GM19467 (cell line): ENCODE measurements around the gene S100A2.
"Not testable (repeated sequence)": the region's sequence is repeated elsewhere in the genome, so short reads cannot be mapped to it uniquely, and the experiment has no call there.

Experiments
- ATAC-seq: cut with Tn5 transposase; IDR thresholded peaks from one replicate; pipeline ENCODE4 v1.9.1; 2021; ENCODE audit warnings: mild to moderate bottlenecking, moderate library complexity; ENCODE audit not compliant: unreplicated experiment

S100A2 gene

DNA sequence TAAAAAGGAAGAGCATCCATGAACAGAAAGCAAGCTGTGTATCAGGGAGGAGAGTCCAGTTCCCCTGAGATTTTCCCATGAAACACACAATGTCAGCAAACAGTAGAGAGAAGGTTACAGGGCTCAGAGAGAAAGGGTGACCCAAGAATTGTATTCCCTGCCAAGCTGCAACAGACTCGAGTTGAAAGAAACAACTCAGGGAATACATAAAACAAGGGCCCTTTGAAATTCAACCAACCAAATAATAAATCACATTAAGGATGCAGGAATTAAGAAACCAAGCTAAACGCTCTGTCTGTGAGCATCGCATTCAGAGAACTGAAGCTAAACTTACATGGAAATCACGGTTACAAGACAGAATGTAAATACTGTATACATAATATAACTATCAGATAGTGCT, 27.1 kb upstream of the S100A2 start:
- no peak for ATAC-seq

- ATAC-seq = no peak
Measured at GRCh38 chr1:153588482-153588881, 22.8 kb upstream of the S100A2 start.

GRCh38 chr1:153588033-153588432, 22.4 kb upstream of the S100A2 start:
- ATAC-seq = not testable (repeated sequence)

- no peak for ATAC-seq
Measured at GRCh38 chr1:153587314-153587713, 21.7 kb upstream of the S100A2 start.

- no peak for ATAC-seq
Measured at GRCh38 chr1:153586347-153586746, 20.7 kb upstream of the S100A2 start.

DNA sequence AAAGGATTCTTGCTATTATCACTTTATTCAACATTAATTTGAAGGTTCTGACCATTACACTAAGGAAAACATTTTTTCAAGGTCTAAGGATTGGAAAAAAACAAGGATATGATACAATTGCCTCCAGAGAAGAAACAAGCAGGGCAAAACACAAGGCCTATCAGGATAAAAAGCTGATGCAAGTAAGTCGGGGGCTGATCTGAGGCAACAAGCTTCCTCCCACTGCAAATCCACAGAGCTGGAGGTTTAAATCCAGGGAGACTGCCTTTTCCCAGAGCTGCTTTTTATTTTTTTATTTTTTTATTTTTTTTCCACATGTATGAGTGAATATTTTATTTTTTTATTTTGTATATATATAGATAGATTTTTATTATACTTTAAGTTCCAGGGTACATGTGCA, 19.4 kb upstream of the S100A2 start:
- ATAC-seq = no peak

DNA sequence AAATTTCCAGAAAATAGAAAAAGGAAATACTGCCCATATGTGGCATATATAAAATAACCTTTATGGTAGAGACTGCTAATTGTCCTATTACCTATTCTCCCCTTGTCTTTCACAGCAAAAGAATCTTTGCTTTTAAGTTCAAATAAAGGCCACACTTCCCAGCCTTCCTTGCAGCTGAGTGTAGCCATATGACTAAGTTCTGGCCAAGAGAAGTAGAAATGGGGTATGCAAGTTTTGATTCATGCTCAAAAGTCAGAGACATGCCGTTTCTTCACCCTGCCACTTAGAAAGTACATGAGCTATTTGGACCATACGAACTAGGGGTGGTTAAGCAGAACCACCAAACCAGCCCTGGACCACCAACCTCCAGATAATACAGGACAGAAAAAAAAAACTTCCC, 18.3 kb upstream of the S100A2 start:
- no peak for ATAC-seq

GRCh38 chr1:153583514-153583913, 17.9 kb upstream of the S100A2 start:
- not testable (repeated sequence) for ATAC-seq

- ATAC-seq = not testable (repeated sequence)
Measured at GRCh38 chr1:153582836-153583235, 17.2 kb upstream of the S100A2 start.

- ATAC-seq = no peak
Measured at GRCh38 chr1:153578936-153579335, 13.3 kb upstream of the S100A2 start.

DNA sequence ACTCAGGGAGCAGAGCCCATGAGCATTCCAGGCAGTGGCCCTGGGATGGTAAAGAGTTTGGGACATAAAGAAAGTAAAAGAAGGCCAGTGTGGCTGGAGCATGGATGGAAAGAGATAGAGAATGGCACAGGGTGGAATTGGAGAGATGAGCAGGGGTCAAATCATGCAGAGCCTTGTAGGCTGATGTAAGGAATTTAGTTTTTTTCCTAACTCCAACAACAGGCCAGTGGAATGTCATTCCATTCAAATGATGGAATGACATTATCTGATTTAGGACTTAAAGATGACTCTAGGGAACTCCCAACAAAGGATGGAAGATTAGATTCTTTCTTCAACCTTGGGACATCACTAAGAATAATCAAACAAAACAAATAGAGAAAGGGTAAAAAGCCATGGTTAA, 12.8 kb upstream of the S100A2 start:
- no peak for ATAC-seq

DNA sequence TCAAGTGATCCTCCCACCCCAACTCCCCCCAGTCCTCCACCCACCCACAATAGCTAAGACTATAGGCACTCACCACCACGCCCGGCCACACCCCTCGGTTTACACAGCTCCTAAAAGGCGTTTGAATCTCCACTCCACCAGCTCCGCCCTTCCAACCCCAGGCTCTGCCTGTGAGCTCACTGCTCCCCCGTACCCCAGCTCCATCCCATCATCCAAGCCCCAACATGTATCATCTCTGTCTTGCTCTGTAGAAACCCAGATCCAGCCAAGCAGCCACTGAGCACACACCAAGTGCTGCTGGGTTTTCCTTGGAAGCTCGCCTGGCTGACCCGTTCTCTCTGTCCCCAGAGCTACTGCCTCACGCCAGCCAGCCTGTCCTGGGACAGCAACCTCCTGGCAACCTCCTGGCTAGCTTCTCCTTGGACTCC, 12.0 kb upstream of the S100A2 start:
- no peak for ATAC-seq

- ATAC-seq = no peak
Measured at GRCh38 chr1:153577138-153577537, 11.5 kb upstream of the S100A2 start.

DNA sequence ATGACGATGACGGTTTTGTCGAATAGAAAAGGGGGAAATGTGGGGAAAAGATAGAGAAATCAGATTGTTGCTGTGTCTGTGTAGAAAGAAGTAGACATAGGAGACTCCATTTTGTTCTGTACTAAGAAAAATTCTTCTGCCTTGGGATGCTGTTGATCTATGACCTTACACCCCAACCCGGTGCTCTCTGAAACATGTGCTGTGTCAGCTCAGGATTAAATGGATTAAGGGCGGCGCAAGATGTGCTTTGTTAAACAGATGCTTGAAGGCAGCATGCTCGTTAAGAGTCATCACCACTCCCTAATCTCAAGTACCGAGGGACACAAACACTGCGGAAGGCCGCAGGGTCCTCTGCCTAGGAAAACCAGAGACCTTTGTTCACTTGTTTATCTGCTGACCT, 9.9 kb upstream of the S100A2 start:
- ATAC-seq = not testable (repeated sequence)

DNA sequence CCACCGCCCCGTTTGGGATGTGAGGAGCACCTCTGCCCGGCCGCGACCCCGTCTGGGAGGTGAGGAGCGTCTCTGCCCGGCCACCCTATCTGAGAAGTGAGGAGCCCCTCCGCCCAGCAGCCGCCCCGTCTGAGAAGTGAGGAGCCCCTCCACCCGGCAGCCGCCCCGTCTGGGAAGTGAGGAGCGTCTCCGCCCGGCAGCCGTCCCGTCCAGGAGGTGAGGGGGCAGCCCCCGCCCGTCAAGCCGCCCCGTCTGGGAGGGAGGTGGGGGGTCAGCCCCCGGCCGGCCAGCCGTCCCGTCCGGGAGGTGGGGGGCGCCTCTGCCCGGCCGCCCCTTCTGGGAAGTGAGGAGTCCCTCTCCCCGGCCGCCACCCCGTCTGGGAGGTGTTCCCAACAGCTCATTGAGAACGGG, 9.4 kb upstream of the S100A2 start:
- ATAC-seq = not testable (repeated sequence)

DNA sequence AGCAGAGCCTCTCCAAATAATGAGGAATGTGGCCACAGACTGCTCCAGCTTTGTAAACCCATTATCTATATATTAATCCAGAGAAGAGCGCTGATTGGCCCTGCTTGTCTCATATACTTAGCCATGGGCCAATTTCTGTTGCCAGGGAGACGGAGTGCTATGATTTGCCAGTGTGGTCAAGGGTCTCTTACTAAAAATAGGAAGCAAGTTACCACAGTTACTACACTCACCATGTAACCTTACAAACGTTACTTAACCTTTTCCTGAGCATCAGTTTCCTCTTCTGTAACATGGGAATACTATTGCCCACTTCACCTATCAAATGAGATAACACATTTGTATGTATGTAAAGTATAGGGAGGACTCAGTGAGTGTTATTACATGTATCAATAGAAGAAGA, 7.7 kb upstream of the S100A2 start:
- no peak for ATAC-seq

DNA sequence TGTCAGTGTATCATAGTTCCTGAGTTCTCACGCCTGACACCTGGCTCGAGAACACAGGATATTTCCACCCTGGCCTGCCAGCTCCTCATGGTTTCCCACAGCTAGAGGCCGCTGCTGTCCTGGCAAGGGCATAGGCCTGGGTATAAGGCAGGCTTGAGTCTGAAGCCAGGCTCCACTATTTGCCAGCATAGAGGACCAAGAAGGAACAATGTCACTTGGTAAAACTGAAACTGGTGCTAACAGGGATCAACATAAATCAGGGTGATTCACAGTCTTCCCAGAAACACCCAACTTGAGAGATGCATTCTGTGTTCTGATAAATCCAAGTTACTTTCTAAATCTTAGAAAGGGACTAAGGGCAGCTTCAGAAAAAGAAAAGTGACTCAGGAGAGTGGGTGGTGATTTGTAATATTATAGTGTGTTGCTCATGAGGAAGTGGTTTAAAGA, 6.9 kb upstream of the S100A2 start:
- peak; percentile 67 for ATAC-seq

GRCh38 chr1:153571706-153572105, 6.1 kb upstream of the S100A2 start:
- ATAC-seq = no peak

DNA sequence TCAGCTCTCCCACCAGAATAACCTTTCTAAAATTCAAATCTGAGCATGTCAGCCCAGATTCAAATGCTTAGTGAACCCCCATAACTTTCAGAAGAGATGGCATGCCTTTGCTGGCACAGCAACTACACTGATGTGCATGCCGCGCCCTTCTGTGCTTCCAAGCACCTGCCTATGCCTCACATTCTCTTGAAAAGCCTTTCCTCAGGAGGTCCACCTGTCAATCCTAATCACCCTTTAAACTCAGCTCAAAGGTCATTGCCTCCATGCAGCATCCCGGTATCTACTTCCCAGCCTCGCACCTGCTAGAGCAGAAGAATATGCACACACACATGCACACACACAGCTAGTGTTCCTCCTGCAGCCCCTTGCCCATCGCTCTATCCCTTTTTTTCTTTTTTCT, 5.2 kb upstream of the S100A2 start:
- no peak for ATAC-seq

DNA sequence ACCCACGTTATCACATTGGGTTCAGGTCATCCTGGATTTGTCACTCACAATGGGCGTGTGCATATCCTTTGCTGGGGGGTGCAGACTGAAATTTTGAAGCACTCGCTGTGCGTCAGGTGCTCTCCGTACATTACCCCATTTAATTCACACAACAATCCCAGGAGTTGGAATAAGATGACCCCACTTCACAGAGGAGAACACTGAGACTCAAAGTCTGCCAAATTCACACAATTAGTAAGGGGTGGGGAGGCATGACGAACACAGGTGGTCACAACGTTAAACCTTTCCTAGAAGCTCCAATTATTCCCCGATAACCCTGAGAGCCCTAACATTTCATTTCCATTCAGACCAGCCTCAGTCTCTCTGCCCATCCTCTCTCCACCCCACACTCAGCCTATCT, 3.8 kb upstream of the S100A2 start:
- ATAC-seq = no peak

DNA sequence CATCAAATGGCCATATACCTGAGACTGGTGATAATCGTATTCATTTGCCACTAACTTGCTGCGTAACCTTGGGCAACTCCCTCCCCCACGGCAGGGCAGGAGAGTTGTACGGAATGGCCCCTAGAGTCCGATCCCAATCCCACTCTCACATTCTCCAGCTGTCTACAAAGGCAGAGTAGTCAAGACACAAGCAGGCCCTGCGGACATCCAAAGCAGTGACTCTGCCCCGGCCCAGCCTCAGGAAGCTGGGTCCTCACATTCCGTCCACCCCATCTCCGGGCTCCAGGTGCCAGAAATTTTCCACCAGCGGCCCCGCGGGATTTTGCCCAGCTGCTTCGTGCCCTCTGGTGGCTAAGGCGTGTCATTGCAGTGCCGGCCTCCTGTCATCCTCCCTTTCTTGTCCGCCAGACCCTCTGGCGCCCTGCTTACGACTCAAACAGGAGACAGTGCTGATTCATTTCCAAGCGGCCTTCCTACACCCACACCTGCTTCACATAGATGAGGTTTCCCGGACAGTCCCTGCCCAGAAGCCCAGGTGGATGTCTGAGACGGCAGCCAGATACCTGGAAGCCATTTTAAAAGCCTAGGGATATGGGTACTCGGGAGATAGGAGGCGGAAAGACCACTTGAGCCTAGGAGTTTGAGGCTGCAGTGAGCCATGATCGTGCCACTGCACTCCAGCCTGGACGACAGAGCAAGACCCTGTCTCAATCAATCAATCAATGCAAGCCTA, 2.9 kb upstream of the S100A2 start:
- no peak for ATAC-seq

- ATAC-seq = no peak
Measured at GRCh38 chr1:153567621-153568366, 2.1 kb upstream of the S100A2 start.
